ENCODE results near the gene RMI2.

Gene RMI2

GRCh38 chr16:11310634-11310977 lies 34.7 kb upstream of the RMI2 start:
- peak overlapping the region; percentile 91 for H3K27ac ChIP-seq (replicated peaks)
- no peaks in the 10 kb centered on the region for H3K27me3 ChIP-seq (ENCODE audit: insufficient read depth, poor library complexity, severe bottlenecking)
- no peak for DNase-seq (ENCODE audit: low read depth in 1 of 2, low spot score in 1 of 2)
- TF ChIP-seq CTCF (IDR thresholded peaks at IDR 0.05; ENCODE audit: insufficient read depth, low read length): no peak
- H3K4me3 ChIP-seq (replicated peaks; ENCODE audit: insufficient read depth, low read length): no peak overlapping the region

- no peaks in the 10 kb centered on the region for H3K27me3 ChIP-seq (ENCODE audit: insufficient read depth, poor library complexity, severe bottlenecking)
- H3K27ac ChIP-seq (replicated peaks): peak overlapping the region; percentile 91
- no peak overlapping the region for H3K4me3 ChIP-seq (replicated peaks; ENCODE audit: insufficient read depth, low read length)
- peak in 1 of 2 experiments; percentile 77 for DNase-seq (ENCODE audit: low read depth in 1 of 2, low spot score in 1 of 2)
- TF ChIP-seq SPI1 (IDR thresholded peaks at IDR 0.05; ENCODE audit: borderline replicate concordance, low read depth) (peak; percentile 81; the same call in 1 of the 2 replicates), CTCF (IDR thresholded peaks at IDR 0.05; ENCODE audit: insufficient read depth, low read length) (no peak)
Observed at GRCh38 chr16:11310997-11311561, 34.2 kb upstream of the RMI2 start.

- Histone ChIP-seq H3K4me3 (replicated peaks; ENCODE audit: insufficient read depth, low read length) (no peak overlapping the region), H3K27me3 (ENCODE audit: insufficient read depth, poor library complexity, severe bottlenecking) (no peaks in the 10 kb centered on the region), H3K27ac (replicated peaks) (no peak overlapping the region)
- TF ChIP-seq CTCF (IDR thresholded peaks at IDR 0.05; ENCODE audit: insufficient read depth, low read length) (no peak), POLR2AphosphoS5 (IDR thresholded peaks at IDR 0.05; ENCODE audit: low read depth) (no peak), REST (IDR thresholded peaks at IDR 0.05; ENCODE audit: insufficient replicate concordance, low read depth) (no peak), SPI1 (IDR thresholded peaks at IDR 0.05; ENCODE audit: borderline replicate concordance, low read depth) (no peak), GABPA (IDR thresholded peaks at IDR 0.05; ENCODE audit: low read depth) (no peak)
- DNase-seq (ENCODE audit: low read depth in 1 of 2, low spot score in 1 of 2): peak in 1 of 2 experiments; percentile 41
Observed at GRCh38 chr16:11312718-11313492, 32.4 kb upstream of the RMI2 start.

- H3K27me3 ChIP-seq (ENCODE audit: insufficient read depth, poor library complexity, severe bottlenecking): no peaks in the 10 kb centered on the region
- TF ChIP-seq POLR2AphosphoS5 (IDR thresholded peaks at IDR 0.05; ENCODE audit: low read depth): no peak
- TF ChIP-seq GABPA (IDR thresholded peaks at IDR 0.05; ENCODE audit: low read depth): no peak
- no peak overlapping the region for H3K4me3 ChIP-seq (replicated peaks; ENCODE audit: insufficient read depth, low read length)
- no peak for DNase-seq (ENCODE audit: low read depth in 1 of 2, low spot score in 1 of 2)
- H3K27ac ChIP-seq (replicated peaks): no peak overlapping the region
Observed at GRCh38 chr16:11313493-11314308, 31.6 kb upstream of the RMI2 start.

Data from HL-60 (cell line).